Measurements from ENCODE around the gene EGFLAM.

DNA sequence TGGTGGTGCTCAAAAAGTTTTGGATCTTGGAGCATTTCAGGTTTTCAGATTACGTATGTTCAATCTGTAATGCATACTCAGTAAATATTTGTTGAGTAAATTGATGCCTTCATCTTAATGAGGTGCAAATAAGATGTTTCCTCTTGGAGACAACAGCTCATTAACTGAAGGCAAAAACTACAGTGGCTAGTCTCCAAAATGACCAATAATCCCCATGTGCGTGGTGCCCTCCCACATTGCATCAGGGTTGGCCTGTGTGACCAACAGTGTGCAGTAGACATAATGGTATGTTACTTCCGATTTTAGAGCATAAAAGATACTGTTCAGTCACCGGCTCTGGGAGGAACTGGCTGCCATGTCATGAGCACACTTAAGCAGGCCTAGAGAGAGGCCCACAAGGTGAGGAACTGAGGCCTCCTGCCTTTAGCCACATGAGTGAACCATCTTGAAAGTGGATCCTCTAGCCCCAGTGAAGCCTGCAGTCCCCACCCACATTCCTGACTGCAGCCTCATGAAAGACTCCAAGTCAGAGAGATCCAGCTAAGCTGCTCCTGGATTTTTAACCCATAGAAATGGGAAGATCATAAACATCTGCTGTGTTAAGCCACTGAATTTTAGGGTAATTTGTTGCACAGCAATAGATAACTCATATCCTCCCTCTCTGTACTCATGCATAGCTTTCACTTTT is 242.4 kb downstream of the EGFLAM start:
- TF ChIP-seq, protein P1, sequence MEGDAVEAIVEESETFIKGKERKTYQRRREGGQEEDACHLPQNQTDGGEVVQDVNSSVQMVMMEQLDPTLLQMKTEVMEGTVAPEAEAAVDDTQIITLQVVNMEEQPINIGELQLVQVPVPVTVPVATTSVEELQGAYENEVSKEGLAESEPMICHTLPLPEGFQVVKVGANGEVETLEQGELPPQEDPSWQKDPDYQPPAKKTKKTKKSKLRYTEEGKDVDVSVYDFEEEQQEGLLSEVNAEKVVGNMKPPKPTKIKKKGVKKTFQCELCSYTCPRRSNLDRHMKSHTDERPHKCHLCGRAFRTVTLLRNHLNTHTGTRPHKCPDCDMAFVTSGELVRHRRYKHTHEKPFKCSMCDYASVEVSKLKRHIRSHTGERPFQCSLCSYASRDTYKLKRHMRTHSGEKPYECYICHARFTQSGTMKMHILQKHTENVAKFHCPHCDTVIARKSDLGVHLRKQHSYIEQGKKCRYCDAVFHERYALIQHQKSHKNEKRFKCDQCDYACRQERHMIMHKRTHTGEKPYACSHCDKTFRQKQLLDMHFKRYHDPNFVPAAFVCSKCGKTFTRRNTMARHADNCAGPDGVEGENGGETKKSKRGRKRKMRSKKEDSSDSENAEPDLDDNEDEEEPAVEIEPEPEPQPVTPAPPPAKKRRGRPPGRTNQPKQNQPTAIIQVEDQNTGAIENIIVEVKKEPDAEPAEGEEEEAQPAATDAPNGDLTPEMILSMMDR (IDR thresholded peaks at IDR 0.05 in 2 of 3, conservative IDR thresholded peaks at IDR 0.05 in 1 of 3; ENCODE audit: control insufficient read depth in 2 of 3, extremely low read depth in 1 of 3, insufficient read depth in 1 of 3, low read depth in 3 of 3, low read length in 3 of 3): no peak
- no peak for TF ChIP-seq EZH2 (IDR thresholded peaks at IDR 0.05; ENCODE audit: borderline replicate concordance, control insufficient read depth, low read depth, low read length)
- TF ChIP-seq RAD21 (IDR thresholded peaks at IDR 0.05; ENCODE audit: insufficient read depth, low read depth, low read length): no peak
- no peak for TF ChIP-seq EGR1 (IDR thresholded peaks at IDR 0.05; ENCODE audit: borderline replicate concordance in 1 of 2, low read depth in 2 of 2, low read length in 2 of 2)
- TF ChIP-seq, protein P2, sequence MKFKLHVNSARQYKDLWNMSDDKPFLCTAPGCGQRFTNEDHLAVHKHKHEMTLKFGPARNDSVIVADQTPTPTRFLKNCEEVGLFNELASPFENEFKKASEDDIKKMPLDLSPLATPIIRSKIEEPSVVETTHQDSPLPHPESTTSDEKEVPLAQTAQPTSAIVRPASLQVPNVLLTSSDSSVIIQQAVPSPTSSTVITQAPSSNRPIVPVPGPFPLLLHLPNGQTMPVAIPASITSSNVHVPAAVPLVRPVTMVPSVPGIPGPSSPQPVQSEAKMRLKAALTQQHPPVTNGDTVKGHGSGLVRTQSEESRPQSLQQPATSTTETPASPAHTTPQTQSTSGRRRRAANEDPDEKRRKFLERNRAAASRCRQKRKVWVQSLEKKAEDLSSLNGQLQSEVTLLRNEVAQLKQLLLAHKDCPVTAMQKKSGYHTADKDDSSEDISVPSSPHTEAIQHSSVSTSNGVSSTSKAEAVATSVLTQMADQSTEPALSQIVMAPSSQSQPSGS (IDR thresholded peaks at IDR 0.05; ENCODE audit: low read length): no peak
- no peak for TF ChIP-seq STAT3 (IDR thresholded peaks at IDR 0.05; ENCODE audit: low read depth, low read length)
- TF ChIP-seq TCF3 (IDR thresholded peaks at IDR 0.05; ENCODE audit: borderline replicate concordance, insufficient read depth, low read depth, low read length): no peak
- TF ChIP-seq SIX5 (IDR thresholded peaks at IDR 0.05; ENCODE audit: low read depth, low read length, severe bottlenecking): no peak
- TF ChIP-seq MTA3 (IDR thresholded peaks at IDR 0.05; ENCODE audit: borderline replicate concordance, low read length): no peak
- no peak for TF ChIP-seq ATF7 (IDR thresholded peaks at IDR 0.05; ENCODE audit: low read depth)

All from GM12878 (cell line).